GM21381 (cell line): ENCODE data around the gene PPP2CA.

Source experiments
- ATAC-seq: cut with Tn5 transposase; IDR thresholded peaks from one replicate; pipeline ENCODE4 v1.9.1; 2021; ENCODE audit warnings: mild to moderate bottlenecking, moderate library complexity; ENCODE audit not compliant: unreplicated experiment

PPP2CA gene

GRCh38 chr5:134149571-134150303 is 76.1 kb downstream of the PPP2CA start:
- ATAC-seq: no peak

- no peak for ATAC-seq
Observed at GRCh38 chr5:134148986-134149539, 76.8 kb downstream of the PPP2CA start.

- ATAC-seq: no peak
Observed at GRCh38 chr5:134148316-134148715, 77.6 kb downstream of the PPP2CA start.

- ATAC-seq: no peak
Observed at GRCh38 chr5:134146651-134147518, 79.0 kb downstream of the PPP2CA start.

GRCh38 chr5:134145779-134146581 is 79.9 kb downstream of the PPP2CA start:
- no peak for ATAC-seq

GRCh38 chr5:134145041-134145757 is 80.7 kb downstream of the PPP2CA start:
- no peak for ATAC-seq
